Stimulated activated CD8-positive, alpha-beta memory T cell treated with anti-CD3 and anti-CD28 coated beads, Interleukin-12 subunit alpha, Interleukin-12 subunit beta, amount 100 ng/mL, for 4 hours (primary cell): ENCODE results near the gene BMP10.

Experiments
- DNase-seq: peaks from one replicate; pipeline ENCODE4 v3.0.0-alpha.2; 2020; ENCODE audit warnings: low read depth

Gene BMP10

DNA sequence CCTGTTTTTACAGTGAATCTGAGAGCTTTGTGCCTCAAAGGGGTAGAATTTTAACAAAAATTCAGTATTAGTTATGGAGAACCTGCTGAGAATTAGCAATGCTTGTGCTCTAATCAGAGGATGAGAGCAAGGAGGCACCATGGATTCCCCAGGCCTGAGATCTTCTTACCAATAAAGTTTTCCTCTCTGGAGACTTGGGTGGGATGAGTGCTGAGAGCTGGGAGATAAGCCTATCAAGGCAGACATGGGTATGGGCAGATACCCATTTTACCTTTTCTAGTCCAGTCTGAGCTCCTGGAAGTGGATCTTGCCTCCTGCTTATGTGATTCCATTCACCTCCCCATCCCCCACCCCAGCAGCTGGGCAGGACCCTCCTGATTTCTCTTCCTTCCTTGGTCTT is 53.9 kb downstream of the BMP10 start:
- DNase-seq = no peak
